Glutamatergic neuron (in vitro differentiated cells): ENCODE results near the gene LMF2. TPM values are rescaled to one million over a fixed set of nuclear protein-coding genes. Genes with fewer than 3 reads are reported as not detected.
A peak's percentile ranks its signal among the peaks of the same experiment; 100 is the strongest.

Experiments used
- DNase-seq: peaks from one replicate; pipeline ENCODE4 v3.0.0; 2022
- H3K27ac Mint-ChIP-seq: one replicate; pipeline ENCODE4 v1.8.0; 2020; ENCODE audit warnings: mild to moderate bottlenecking, mixed read lengths, inconsistent platforms; ENCODE audit not compliant: unreplicated experiment
- H3K27me3 Mint-ChIP-seq: one replicate; pipeline ENCODE4 v1.8.0; 2020; ENCODE audit warnings: mild to moderate bottlenecking, moderate library complexity, mixed read lengths, inconsistent platforms; ENCODE audit not compliant: unreplicated experiment
- H3K36me3 Mint-ChIP-seq: one replicate; pipeline ENCODE4 v1.8.0; 2020; ENCODE audit warnings: mild to moderate bottlenecking, mixed read lengths, inconsistent platforms; ENCODE audit not compliant: unreplicated experiment
- H3K4me1 Mint-ChIP-seq: one replicate; pipeline ENCODE4 v1.8.0; 2020; ENCODE audit warnings: mild to moderate bottlenecking, low read depth, mixed read lengths, inconsistent platforms; ENCODE audit not compliant: unreplicated experiment
- H3K4me3 Mint-ChIP-seq: one replicate; pipeline ENCODE4 v1.8.0; 2020; ENCODE audit warnings: mild to moderate bottlenecking, mixed read lengths, inconsistent platforms; ENCODE audit not compliant: unreplicated experiment
- H3K9me3 Mint-ChIP-seq: one replicate; pipeline ENCODE4 v1.8.0; 2020; ENCODE audit warnings: mild to moderate bottlenecking, moderate library complexity, mixed read lengths, inconsistent platforms; ENCODE audit not compliant: unreplicated experiment
- CTCF ChIP-seq: fragments of 200-600 bp; sonication (generic); IDR thresholded peaks from one replicate; pipeline ENCODE4 v1.5.0; 2021; ENCODE audit not compliant: partially characterized antibody, unreplicated experiment
- total RNA-seq: library from RNA; stranded (reverse); fragmentation: NEBNext Ultra II Directional; extraction: Animal tissue kit (Norgen Biotek cat#: 25700); gene quantifications from one replicate; pipeline ENCODE4 v1.2.1, GENCODE V29; 2021; ENCODE audit not compliant: unreplicated experiment

The LMF2 gene
- total RNA-seq, 1 donor from 2014 or later: 62.2 TPM

- peak overlapping the region; percentile 25 for H3K4me3 Mint-ChIP-seq
- peaks cover 13% of the 10 kb centered on the region for H3K27me3 Mint-ChIP-seq
- H3K4me1 Mint-ChIP-seq: peaks cover 1% of the 10 kb centered on the region
- H3K9me3 Mint-ChIP-seq: peaks cover 7% of the 10 kb centered on the region
- no peaks in the 10 kb centered on the region for H3K36me3 Mint-ChIP-seq
- no peak for DNase-seq
- no peak for TF ChIP-seq CTCF
- H3K27ac Mint-ChIP-seq: no peak overlapping the region
Observed at GRCh38 chr22:50532824-50533796, 25.6 kb upstream of the LMF2 start.

GRCh38 chr22:50531962-50532674, 24.6 kb upstream of the LMF2 start:
- H3K27me3 Mint-ChIP-seq: peaks cover 23% of the 10 kb centered on the region
- no peak for TF ChIP-seq CTCF
- no peak overlapping the region for H3K27ac Mint-ChIP-seq
- H3K4me1 Mint-ChIP-seq: peaks cover 6% of the 10 kb centered on the region
- peak overlapping the region; percentile 55 for H3K4me3 Mint-ChIP-seq
- no peaks in the 10 kb centered on the region for H3K36me3 Mint-ChIP-seq
- peak; percentile 70 for DNase-seq
- peaks cover 12% of the 10 kb centered on the region for H3K9me3 Mint-ChIP-seq

GRCh38 chr22:50531546-50531961, 24.1 kb upstream of the LMF2 start:
- H3K27me3 Mint-ChIP-seq: peaks cover 25% of the 10 kb centered on the region
- peak; percentile 35 for DNase-seq
- no peaks in the 10 kb centered on the region for H3K36me3 Mint-ChIP-seq
- no peak overlapping the region for H3K27ac Mint-ChIP-seq
- H3K9me3 Mint-ChIP-seq: peaks cover 12% of the 10 kb centered on the region
- TF ChIP-seq CTCF: no peak
- peaks cover 8% of the 10 kb centered on the region for H3K4me1 Mint-ChIP-seq
- no peak overlapping the region for H3K4me3 Mint-ChIP-seq

GRCh38 chr22:50530877-50531545, 23.5 kb upstream of the LMF2 start:
- no peak for TF ChIP-seq CTCF
- Mint-ChIP-seq H3K4me3 (peak overlapping the region; percentile 65), H3K36me3 (no peaks in the 10 kb centered on the region), H3K9me3 (peaks cover 10% of the 10 kb centered on the region), H3K4me1 (peaks cover 8% of the 10 kb centered on the region), H3K27ac (no peak overlapping the region), H3K27me3 (peaks cover 25% of the 10 kb centered on the region)
- peak; percentile 74 for DNase-seq
